WI38 (cell line): ENCODE data around the gene TMEM247.

Experiments
- H3K4me3 ChIP-seq: 2 replicates; pipeline ENCODE4 v1.5.1; 2011; ENCODE audit warnings: low read depth, mild to moderate bottlenecking, control low read depth, low read length
- TF ChIP-seq, protein P1 (sequence below): IDR thresholded peaks from 2 replicates; pipeline ENCODE4 v1.5.1; 2012; ENCODE audit warnings: low read depth, mild to moderate bottlenecking, control low read depth, low read length

Gene TMEM247

DNA sequence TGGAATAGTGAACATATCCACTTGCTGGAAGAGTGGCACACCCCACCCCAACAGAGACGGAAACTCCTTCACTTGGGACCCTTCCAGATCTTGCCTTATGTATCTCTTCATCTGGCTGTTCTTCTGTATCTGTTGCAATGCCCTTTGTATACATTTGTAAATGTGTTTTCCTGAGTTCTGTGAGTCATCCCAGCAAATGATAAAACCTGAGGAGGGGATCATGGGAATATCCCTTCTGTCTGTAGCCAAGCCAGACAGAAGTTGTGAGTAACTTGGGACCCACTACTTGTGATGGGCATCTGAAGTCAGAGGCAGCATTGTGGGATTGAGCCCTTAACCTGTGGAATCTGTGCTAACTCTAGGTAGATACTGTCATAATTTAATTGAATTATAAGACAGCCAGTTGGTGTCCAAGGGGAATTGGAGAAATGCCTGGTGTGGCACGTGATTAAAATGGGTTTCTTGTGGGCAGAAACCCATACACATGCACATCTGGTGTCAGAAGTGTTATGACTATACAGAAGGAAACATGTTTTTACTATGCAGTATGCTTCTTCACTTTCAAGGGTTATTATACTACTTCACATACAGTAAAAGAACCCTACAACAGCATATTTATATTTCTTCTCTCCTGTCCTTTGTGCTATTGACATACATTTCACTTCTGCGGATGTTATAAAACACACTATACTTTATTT is 32.3 kb upstream of the TMEM247 start:
- TF ChIP-seq, protein P1, sequence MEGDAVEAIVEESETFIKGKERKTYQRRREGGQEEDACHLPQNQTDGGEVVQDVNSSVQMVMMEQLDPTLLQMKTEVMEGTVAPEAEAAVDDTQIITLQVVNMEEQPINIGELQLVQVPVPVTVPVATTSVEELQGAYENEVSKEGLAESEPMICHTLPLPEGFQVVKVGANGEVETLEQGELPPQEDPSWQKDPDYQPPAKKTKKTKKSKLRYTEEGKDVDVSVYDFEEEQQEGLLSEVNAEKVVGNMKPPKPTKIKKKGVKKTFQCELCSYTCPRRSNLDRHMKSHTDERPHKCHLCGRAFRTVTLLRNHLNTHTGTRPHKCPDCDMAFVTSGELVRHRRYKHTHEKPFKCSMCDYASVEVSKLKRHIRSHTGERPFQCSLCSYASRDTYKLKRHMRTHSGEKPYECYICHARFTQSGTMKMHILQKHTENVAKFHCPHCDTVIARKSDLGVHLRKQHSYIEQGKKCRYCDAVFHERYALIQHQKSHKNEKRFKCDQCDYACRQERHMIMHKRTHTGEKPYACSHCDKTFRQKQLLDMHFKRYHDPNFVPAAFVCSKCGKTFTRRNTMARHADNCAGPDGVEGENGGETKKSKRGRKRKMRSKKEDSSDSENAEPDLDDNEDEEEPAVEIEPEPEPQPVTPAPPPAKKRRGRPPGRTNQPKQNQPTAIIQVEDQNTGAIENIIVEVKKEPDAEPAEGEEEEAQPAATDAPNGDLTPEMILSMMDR: no peak
- H3K4me3 ChIP-seq: no peak overlapping the region

DNA sequence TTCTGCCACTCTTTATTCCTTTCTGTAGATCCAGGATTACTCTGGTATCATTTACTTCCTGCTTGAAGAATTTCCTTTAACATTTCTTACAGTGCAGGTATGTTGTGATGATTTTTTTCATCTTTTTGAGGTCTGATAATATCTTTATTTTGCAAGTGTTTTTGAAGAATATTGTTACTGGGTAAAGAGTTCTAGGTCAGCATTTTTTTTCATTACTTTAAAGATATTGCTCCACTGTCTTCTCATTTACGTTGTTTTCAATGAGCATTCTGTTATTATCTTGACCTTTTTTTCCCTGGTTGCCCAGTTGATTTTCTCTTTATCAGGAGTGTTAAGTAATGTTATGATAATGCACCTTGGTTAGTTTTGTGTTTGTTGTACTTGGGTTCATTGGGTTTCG is 31.7 kb upstream of the TMEM247 start:
- H3K4me3 ChIP-seq: no peak overlapping the region
- TF ChIP-seq, protein P1: no peak

DNA sequence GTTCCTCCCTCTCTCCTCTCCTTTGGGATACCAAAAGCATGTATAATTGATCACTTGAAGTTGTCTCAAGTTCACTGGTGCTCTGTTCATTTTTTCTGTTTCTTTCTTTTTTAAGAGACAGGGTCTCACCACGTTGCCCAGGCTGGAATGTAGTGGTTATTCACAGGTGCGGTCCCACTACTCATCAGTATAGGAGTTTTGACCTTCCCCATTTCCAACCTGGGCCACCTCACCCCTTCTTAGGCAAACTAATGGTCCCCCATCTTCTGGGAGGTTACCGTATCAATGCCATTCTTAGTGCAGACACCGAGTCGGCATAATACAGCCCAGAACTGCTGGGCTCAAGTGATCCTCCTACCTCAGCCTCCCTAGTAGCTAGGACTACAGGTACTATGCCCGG is 31.3 kb upstream of the TMEM247 start:
- TF ChIP-seq, protein P1: no peak
- no peak overlapping the region for H3K4me3 ChIP-seq

DNA sequence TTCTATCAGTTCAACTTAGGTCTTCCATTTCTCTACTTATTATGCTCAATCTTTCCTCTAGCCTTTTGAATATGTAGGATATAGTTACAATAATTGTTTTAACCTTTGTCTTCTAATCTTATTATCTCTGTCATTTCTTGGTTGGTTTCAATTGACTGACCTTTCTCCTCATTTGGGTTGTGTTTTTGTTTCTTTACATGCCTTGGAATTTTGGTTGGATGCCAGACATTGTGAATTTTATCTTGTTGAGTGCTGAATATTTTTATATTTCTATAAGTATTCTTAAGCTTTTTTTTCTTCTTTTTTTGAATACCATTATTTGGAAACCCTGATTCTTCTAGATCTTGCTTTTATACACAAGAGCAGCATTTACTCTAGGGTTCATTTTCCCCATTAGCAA is 30.7 kb upstream of the TMEM247 start:
- no peak overlapping the region for H3K4me3 ChIP-seq
- TF ChIP-seq, protein P1: no peak

DNA sequence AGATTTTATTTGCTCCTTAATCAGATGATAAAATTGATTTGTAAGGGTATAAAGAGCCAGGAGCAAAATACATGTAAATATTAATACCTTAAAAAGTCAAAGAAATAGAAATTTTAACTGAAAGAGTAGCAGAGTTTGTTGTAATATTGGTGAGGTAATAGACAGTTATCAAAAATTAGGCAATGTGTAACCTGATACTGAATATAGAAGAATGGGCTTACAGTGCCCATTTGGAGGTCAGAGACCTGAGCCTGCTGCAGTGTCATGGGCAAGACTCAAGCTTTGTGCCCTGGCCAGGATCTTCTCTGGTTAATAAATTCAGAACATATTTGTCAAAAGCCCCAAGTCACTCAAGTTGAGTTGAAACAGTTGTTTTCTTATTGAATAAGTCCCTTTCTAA is 29.7 kb upstream of the TMEM247 start:
- TF ChIP-seq, protein P1: no peak
- no peak overlapping the region for H3K4me3 ChIP-seq

DNA sequence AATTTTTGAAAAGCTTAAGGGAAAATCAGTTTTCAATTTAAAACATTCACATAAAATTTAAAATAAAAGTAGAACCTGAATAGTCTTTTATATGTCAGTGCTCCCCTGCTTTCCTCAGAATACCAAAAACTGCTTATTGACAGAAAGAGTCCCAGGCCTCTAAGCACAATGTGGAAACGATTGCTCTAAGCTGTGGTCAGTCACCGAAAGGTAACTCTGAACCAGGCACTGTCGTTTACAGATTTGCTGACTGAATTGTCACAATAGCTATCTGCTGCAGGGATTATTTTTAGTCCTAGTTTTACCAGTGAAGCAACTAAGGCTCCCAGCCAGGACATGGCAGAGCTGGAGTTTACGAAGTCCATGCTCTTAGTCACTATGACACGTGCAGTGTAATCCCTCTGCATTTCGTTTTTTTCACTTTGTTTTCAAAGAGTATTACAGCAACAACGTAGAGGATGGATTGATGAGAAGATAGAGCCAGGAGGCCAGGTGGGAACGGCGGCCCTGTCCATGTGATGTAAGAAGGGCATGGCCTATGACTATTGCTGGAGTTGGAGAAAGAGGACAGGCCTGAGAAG is 28.1 kb upstream of the TMEM247 start:
- TF ChIP-seq, protein P1: no peak
- H3K4me3 ChIP-seq: no peak overlapping the region

DNA sequence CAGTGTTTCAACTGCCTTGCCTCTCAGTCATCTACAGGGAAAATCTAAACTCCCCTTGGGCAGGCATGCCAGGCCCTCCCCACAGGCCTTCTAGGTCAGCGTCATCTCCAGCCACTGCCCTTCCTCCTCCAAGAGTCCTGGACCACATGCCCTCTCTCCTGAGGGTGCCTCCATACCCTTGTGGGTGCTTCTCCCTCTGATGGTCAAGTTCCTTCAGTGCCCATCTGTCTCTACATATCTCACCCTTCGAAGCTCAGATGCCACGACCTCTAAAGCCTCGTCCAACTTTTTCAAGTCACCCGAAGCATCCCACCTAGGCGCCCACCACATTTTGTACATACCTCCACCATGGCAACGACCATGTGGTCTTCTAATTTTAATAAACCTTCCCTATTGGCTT is 22.6 kb upstream of the TMEM247 start:
- TF ChIP-seq, protein P1: no peak

More for the DNA sequence above, 22.6 kb upstream of the TMEM247 start:
- H3K4me3 ChIP-seq: no peak overlapping the region
